GM19397 (cell line): ENCODE results near the gene FBL.
"Not testable (repeated sequence)": the region's sequence is repeated elsewhere in the genome, so short reads cannot be mapped to it uniquely, and the experiment has no call there.

Experiments
- ATAC-seq: cut with Tn5 transposase; IDR thresholded peaks from one replicate; pipeline ENCODE4 v1.9.1; 2021; ENCODE audit warnings: mild to moderate bottlenecking, moderate library complexity; ENCODE audit not compliant: unreplicated experiment

The FBL gene

DNA sequence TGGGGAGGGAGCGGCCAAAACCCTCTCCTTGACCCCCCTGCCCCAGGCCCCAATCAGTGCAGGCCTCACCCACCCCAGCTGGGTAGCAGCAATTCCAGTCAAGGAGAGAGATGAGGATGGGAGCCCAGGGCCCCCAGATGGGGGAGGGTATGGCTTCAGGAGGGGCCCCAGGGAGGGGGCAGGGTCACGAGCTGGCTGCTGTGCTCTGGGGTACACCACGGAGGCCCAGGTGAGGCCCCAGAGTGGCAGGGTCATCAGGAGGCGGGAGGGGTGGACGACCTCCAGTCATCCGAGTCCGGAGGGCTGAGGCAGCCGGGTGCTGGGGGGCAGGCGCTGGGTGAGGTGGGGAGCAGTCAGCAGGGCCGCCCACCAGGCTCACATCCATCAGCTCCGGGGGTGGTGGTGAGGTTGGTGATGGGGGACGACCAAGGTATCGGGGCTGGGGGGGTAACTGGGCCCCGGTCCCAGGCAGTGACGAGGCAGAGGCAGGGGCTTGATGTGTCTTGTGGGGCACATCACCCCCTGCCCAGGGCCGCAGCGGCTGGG, 20.6 kb downstream of the FBL start:
- no peak for ATAC-seq

DNA sequence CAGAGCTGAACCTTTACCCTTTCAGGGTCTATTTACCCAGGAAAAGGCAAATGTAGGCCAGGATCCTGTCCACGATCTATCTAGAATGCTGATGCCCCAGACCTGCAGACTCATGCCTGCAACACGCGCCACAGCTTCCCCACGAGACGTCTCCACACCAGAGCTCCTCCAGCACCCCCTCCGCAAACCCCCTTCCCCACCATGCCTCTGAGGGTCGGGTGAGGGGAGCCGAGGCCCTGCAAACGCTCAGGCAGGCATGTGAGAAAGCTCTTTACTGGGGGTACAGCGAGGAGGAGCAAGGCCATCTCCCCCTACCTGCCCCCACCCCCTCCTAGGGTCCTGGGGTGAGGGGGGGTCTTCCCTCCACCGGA, 21.1 kb downstream of the FBL start:
- no peak for ATAC-seq

DNA sequence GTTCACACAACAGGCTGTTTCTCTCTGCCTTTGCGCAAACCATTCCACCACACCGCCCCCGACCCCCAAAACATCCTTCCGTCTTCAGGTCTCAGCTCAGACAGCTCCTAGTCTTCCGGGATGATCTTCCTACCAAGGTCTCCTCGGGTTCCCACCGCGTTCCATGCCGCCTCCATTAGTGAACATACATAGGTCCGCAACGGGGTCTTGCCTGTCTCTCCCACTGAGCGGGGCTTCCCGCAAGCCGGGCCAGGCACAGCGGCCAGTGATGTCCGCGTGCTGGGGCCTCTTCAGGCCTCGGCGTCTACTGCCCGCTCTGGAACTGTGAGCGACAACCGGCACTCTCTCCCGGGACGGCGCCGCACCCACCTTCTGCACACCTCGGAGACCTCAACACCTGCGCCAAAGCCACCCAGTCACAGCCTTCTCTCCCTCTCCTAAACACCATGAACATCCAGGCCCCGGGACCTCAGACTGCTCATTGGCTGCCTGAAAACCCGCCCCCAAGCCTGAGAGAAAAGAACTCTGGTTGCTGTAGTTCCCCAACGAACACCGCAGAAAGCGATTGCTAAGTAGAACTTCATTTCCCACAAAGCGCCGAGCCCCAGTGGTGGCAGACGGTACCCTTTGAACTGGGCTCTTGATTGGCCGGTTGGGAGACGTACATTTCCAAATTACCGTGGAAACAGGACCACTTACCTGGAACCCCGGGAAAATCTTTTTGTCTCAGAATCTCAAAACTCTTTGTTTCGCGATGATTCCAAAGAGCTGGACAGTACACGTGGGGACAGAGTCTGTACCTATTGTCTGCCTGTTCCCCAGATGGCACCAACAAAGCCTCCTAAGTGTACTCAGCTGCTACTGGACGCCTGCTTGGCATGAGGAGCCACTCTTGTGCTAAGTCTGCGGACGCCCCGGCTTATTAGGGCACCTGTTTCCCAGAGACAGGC, 21.8 kb downstream of the FBL start:
- ATAC-seq, result peak; percentile 90

DNA sequence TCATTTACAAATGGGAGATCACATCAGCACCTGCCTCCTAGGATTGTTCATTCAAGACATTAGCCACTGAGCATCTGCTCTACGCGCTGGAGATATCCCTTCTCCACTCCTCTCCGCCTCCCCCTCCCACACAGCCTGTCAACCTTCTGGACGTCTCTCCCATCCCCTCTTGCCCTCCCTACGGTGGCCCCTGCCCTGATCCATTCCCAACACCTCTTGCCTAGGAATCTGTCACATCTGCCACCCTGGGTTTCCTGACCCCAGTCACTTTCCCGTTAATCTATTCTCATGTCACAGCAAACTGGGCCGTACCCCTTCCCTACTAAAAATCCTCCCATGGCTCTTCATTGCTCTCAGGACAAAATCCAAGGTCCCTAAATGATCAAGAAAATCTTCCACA, 22.5 kb downstream of the FBL start:
- ATAC-seq, result no peak

DNA sequence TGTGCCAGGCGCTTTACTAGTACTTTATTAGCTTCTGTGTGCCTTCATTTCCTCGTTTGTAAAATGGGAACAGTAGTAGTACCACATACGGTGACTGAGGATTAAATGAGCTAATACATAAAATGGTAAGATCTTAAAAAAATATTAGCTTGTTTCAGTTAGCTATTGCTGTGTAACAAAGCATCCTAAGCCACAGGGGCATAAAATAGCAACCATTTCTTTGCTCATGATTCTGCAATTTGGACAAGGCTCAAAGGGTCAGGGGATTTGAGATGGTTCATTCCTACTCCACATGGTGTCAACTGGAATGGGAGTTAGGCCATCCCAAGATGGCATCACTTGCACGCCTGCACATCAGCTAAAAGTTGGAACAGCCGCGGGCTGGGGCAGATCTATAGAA, 25.5 kb downstream of the FBL start:
- ATAC-seq, result no peak

DNA sequence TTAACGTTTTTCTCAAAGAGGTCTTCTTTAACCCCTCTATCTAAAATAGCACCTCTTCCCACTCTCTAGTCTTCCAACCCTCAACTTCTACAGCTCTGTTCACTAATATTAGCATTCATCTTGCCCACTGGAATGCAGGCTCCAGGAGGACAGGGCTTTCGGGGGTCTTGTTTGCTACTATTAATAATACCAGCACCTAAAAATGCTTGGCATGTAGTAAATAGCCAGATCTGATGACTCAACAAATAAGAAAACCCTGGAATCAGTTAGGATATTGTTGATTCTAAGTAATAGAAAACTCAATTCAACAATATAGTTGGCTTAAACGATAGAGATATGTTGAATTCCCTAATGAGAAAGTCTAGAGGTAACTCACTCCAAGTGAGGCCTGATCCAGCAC, 26.4 kb downstream of the FBL start:
- ATAC-seq, result no peak

DNA sequence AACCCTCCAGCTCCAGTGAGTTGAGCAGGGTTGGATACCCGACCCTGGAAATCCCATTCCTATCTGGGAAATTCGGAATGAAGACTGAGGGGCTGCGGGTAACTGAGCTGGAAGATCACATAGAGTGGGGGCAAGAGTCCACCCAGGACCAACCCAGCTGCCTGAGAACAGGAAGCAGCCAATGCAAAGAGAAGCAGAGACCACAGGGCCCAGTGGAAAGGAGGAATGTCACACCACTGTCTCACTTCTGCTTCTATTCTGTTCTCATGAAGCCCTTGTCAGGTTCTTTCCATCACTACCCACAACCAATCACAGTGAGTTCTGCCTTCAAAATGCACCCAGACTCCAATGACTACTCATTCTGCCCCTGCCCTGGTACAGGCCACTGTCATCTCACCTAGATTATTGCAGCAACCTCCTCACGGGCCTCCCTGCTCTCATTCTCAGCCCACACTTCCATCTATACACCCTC, 27.5 kb downstream of the FBL start:
- ATAC-seq, result peak; percentile 60

DNA sequence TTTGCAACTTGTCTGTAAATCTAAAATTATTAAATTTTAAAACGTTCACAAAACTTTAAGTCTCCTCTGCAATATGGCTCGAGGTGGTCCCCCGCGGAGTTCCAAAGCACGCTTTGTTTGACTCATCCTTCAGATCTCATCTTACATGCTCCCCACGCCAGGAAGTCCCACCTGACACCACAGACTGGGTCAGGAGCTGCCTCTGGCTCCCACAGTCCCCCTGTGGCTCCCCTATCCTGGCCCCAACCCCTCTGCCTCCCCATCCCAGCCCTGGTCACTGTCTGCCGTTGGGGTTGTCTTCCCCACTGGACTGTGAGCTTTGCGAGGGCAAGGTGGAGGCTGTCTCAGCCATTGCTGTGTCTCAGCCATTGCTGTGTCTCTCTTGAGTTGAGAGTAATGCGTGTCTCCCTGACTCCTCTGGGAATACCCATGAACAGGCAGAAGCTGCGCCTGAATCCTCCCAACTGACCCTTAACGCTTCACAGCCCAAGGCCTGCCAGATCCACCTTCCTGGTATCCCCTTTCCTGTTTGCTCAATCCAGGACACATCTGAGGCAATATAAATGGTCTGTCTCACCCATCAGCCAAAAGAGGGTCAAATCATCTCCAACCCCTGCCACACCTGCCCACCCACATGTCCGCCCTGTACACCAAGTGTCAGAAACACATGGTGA, 28.2 kb downstream of the FBL start:
- ATAC-seq, result no peak

DNA sequence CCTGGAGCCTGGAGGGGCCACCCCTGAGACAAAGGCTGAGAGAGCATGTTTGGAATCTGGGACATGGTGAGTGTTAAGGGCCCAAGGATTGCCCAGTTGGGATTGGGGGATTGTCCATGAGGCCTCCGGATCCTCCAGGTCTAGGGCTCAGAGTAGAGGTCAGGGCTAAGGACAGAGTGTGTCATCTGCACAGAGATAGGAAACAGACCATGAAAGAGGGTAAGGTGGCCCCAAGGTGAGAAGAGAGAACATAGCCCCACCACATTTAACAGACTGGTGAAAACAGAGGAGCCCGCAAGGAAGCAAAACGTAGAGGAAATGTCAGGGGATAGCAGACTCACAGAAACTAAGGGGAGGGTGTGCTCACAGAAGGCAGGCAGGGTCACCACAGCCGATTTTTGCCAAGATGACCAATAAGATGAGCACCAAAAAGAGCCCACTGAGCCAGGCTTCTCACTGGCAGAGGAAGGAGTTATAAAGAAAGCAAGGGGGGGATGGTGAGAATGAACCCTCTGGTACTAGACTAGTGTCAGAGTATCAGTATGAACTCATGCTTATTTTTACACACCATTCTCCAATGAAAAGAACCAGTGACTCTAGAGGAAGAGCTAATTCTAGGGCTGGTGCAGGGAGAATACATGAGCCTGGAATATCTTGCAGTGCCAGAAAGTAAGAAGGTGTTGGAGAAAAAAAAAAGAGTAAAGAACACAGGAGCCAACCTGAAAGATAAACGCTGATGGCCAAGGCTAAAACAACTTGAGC, 29.7 kb downstream of the FBL start:
- no peak for ATAC-seq

DNA sequence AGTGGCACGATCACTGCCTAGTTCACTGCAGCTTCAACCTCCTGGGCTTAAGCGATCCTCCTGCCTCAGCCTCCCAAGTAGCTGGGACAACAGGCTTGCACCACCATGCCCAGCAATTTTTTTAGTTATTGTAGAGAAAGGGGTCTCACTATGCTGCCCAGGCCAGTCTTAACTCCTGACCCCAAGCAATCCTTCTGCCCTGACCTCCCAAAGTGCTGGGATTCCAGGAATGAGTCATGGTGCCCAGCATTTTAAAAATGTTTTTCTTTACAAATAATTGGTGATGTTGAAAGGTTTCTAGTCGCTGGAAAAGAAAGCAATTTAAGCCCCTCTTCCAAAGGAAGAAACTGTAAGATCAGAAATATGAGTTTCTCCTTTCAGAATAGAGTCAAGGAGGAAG, 31.6 kb downstream of the FBL start:
- no peak for ATAC-seq

DNA sequence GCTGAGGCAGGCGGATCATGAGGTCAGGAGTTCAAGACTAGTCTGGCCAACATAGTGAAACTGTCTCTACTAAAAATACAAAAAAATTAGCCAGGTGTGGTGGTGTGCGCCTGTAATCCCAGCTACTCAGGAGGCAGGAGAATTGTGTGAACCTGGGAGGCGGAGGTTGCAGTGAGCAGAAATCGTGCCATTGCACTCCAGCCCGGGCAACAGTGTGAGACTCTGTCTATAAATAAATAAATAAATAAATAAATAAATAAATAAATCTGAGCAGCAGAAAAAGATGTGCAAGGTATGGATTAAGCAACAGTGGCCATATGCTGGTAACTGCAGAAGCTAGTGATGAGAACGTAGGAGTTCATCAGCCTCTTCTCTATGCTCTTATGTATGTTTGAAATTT, 32.1 kb downstream of the FBL start:
- ATAC-seq, result not testable (repeated sequence)

DNA sequence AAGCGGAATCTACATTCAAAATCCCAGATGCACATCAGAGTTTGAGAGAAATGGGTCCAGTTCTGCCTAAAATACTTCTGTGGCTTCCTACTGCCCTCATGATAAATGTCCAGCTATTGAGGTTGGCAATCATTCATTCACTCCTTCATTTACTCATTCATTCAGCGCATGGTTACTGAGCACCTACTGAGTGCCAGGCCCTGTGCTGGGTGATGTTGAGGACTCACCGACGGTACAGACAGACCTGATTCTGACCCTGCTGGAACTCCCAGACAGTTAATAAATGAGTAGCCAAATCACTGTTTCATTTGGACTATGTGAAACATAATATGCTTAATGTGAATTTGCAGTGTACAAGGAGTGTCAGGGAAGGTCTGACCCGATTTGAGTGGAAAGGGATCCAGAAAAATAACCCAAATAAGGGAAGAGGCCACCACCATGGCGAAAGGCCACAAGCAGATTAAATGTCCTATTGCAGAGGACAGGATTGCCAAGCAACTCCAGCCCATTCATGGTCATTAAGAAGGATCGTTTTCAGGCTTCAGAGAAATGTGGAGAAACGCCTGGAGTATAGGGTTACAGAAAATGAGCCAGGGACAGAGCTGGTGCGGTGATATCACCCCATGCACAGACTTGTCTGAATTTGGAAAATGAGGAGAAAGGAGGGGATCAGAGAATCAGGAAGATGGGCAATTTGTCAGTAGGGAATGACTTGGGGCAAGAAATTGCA, 32.8 kb downstream of the FBL start:
- no peak for ATAC-seq

DNA sequence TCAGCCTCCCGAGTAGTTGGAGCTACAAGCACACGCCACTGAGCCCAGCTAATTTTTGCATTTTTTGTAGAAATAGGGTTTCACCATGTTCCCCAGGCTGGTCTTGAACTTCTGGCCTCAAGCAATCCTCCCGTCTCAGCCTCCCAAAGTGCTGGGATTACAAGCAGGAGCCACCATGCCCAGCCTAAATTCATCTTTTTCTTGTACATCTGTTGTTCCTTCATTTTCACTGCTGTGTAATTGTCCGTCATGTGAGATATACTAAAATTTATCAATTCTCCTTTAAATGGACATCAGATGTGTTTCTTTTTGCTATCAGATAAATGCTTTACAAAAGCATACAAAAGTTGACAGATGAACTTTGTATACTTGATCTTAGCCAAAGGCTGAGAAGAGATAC, 35.1 kb downstream of the FBL start:
- no peak for ATAC-seq

DNA sequence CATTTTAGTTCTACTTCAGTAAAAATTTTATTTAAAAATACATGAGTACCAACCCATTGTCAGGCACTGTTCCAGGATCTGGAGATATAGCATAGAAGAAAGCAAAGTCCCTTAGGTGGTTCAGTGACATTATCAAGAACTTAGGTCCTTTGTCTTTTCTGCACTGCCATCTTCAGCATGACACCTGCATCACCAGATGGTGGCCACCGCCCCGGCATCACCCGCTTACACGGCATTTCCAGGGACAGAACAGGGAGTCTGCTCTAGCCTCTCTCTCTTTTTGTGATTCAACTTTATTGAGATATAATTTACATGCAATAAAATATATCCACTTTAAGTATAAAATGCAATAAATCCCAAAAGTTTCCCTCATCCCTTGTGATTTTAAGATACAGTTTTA, 35.8 kb downstream of the FBL start:
- ATAC-seq, result no peak

DNA sequence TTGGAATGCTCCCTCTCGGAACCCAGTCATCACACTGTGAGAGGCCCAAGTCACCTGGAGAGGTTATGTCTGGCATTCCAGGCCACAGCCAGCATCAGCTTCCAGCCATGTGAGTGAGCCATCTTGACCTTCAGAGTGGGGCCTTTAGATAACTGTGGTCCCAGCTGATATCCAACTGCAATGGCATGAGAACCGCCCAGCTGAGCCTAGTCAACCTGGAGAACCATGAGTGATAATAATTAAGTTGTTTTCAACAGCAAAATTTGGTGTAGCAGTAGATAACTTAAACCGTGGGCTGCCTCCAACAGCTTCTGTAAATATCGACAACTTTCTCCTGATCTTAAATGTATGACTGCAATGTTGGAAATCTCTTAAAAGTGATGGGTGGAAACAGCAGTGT, 36.8 kb downstream of the FBL start:
- no peak for ATAC-seq

DNA sequence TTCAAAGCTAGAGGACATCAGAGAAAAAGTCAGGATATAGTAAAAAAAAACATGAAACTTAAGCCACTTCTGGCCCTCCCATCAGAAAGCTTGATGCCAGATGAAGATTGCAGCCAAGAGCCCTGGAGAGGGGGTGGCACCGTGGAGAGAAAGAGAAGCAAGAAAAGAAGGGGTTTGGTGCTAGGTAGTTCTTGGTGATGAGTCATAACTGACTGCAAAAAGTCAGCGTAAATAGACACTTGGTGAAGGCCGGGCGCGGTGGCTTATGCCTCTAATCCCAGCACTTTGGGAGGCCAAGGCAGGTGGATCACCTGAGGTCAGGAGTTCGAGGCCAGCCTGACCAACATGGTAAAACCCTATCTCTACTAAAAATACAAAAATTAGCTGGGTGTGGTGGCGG, 37.5 kb downstream of the FBL start:
- not testable (repeated sequence) for ATAC-seq

DNA sequence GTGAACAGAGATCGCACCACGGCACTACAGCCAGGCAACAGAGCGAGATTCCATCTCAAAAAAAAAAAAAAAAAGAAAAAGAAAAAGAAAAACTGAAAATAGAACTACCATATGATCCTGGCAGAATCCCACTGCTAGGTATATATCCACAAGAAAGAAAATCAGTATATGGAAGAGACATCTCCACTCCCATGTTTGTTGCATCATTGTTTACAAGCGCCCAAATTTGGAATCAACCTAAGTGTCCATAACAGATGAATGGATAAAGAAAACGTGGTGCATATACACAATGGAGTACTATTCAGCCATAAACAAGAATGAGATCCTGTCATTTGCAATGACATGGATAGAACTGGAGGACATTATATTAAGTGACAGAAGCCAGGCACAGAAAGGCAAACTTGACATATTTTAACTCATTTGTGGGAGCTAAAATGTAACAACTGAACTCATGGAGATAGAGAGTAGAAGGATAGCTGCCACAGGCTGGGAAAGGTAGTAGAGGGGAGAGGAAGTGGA, 38.3 kb downstream of the FBL start:
- ATAC-seq, result no peak

DNA sequence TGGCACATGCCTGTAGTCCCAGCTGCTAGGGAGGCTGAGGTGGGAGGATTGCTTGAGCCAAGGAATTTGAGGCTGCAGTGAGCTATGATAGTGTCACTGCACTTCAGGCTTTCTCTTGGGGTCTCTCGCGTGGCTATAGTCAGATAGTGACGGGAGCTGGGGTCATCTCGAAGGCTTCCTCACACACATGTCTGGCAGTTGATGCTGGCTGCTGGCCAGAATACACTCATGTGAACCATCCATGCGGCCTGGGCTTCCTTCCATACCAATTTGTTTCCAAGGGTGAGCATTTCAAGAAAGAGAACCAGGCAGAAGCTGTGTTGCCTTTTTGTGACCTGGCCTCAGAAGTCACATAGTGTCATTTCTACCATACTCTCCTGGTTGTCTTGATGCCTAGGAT, 41.1 kb downstream of the FBL start:
- no peak for ATAC-seq

DNA sequence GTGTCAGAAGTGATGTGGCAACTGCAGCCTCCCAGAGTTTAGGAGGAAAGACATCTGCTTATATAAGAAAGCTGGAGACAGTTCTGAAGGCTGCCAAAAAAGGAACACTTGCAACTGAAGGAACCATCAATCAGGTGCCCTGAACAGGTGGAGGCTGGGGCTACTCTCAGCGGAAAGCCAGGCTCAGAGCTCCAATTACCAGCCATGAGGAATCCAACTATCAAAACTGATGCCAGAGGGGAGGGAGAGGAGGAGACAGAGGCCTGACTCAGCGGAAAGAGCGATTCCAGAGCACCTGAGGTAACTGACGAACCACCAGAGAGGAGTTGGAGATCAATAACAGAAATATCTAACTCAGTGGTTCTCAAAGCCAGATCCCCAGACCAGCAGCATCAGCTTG, 43.2 kb downstream of the FBL start:
- ATAC-seq, result no peak

DNA sequence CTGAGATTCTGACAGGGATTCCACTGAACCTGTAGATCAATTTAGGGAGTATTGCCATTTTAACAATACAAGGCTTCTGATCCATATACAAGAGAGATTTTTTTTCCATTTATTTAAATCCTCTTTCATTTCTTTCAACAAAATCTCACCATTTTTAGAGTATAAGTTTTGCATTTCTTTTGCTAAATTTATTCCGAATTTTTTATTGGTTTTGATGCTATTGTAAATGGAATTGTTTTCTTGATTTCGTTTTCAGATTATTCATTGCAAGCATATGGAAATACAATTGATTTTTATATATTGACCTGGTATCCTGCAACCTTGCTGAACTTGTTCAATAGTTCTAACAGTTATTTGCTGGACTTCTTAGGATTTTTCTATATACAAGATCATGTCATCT, 49.1 kb downstream of the FBL start:
- ATAC-seq, result no peak
